Measurements from ENCODE around the gene SPIRE2. TPM values are rescaled to one million over a fixed set of nuclear protein-coding genes. Genes with fewer than 3 reads are reported as not detected.
"Not testable (repeated sequence)": the region's sequence is repeated elsewhere in the genome, so short reads cannot be mapped to it uniquely, and the experiment has no call there.

The SPIRE2 gene
- total and polyA plus RNA-seq, 9 of the 15 experiments (the other 6 are each of a cell fraction or from before 2014, with no cell fraction given) = 0.70 to 7.5 (median 4.6) TPM

GRCh38 chr16:89818851-89819403, 9.3 kb upstream of the SPIRE2 start (continued):
- TF ChIP-seq, protein P1, sequence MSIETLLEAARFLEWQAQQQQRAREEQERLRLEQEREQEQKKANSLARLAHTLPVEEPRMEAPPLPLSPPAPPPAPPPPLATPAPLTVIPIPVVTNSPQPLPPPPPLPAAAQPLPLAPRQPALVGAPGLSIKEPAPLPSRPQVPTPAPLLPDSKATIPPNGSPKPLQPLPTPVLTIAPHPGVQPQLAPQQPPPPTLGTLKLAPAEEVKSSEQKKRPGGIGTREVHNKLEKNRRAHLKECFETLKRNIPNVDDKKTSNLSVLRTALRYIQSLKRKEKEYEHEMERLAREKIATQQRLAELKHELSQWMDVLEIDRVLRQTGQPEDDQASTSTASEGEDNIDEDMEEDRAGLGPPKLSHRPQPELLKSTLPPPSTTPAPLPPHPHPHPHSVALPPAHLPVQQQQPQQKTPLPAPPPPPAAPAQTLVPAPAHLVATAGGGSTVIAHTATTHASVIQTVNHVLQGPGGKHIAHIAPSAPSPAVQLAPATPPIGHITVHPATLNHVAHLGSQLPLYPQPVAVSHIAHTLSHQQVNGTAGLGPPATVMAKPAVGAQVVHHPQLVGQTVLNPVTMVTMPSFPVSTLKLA (conservative IDR thresholded peaks at IDR 0.05) = 0 out of 4 replicates have a peak, but pooled peaks have one; percentile 19 to 34
- TF ChIP-seq MTA3 (IDR thresholded peaks at IDR 0.05; ENCODE audit: borderline replicate concordance) (0 out of 2 replicates have a peak, but pooled peaks have one; percentile 39), ZFP36 (IDR thresholded peaks at IDR 0.05; ENCODE audit: low read depth, low read length, partially characterized antibody) (peak; percentile 11), ZNF316 (IDR thresholded peaks at IDR 0.05) (peak; percentile 90), SP1 (CRISPR knock-in tag; IDR thresholded peaks at IDR 0.05) (peak; percentile 65; the same call in 1 of the 2 replicates), TFE3 (CRISPR knock-in tag; IDR thresholded peaks at IDR 0.05) (peak; percentile 95), HNRNPLL (IDR thresholded peaks at IDR 0.05; ENCODE audit: low read depth, low read length, poor library complexity, severe bottlenecking) (peak; percentile 71), UBTF (IDR thresholded peaks at IDR 0.05; ENCODE audit: borderline replicate concordance in 1 of 2, low read depth in 2 of 2, low read length in 2 of 2) (peak in 1 of 2 experiments; percentile 47; a peak in 1 of 4 replicates), NFIC (IDR thresholded peaks at IDR 0.05) (0 out of 2 replicates have a peak, but pooled peaks have one; percentile 33), JUND (IDR thresholded peaks at IDR 0.05; ENCODE audit: borderline replicate concordance, low read depth, low read length) (peak; percentile 9; the same call in 1 of the 2 replicates)
- TF ChIP-seq, protein P2, sequence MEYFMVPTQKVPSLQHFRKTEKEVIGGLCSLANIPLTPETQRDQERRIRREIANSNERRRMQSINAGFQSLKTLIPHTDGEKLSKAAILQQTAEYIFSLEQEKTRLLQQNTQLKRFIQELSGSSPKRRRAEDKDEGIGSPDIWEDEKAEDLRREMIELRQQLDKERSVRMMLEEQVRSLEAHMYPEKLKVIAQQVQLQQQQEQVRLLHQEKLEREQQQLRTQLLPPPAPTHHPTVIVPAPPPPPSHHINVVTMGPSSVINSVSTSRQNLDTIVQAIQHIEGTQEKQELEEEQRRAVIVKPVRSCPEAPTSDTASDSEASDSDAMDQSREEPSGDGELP (CRISPR knock-in tag; IDR thresholded peaks at IDR 0.05; ENCODE audit: borderline replicate concordance) = peak; percentile 49; the same call in 1 of the 2 replicates
- not testable (repeated sequence) for TF ChIP-seq JUND (tag; IDR thresholded peaks at IDR 0.05; ENCODE audit: borderline replicate concordance, low read depth, low read length)

DNA sequence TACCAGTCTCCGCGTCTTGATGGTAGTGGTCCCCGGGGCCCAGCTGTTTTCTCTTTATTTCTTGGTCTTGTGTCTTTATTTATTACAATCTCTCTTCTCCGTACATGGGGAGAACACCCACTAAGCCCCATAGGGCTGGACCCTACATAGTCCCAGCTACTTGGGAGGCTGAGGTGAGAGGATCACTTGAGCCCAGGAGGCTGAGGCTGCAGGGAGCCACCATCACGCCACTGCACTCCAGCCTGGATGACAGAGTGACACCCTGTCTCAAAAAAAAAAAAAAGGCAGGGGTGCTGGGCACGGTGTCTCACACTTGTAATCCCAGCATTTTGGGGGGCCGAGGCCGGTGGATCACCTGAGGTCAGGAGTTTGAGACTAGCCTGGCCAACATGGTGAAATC, 8.8 kb upstream of the SPIRE2 start:
- H3K27me3 ChIP-seq (ENCODE audit: control insufficient read depth in 2 of 2, insufficient read depth in 2 of 2, low read length in 2 of 2); H3K36me3 ChIP-seq (ENCODE audit: control insufficient read depth, insufficient read depth, low read length); CTCF ChIA-PET (ENCODE audit: low intra/inter-chr PET ratio); FAIRE-seq; H4K20me1 ChIP-seq (replicated peaks; ENCODE audit: control insufficient read depth, insufficient read depth, low read length); H3K9ac ChIP-seq (ENCODE audit: insufficient read depth in 1 of 2, low read depth in 2 of 2, low read length in 2 of 2); ATAC-seq; BruUV-seq (replicated peaks); in situ Hi-C loops (cut with MboI); H3K27ac ChIP-seq (ENCODE audit: extremely low read depth, low read depth, low read length); H3K9me3 ChIP-seq (replicated peaks; ENCODE audit: control insufficient read depth, insufficient read depth, low read depth, low read length); H2AFZ ChIP-seq (ENCODE audit: low read depth, low read length); DNase-seq (ENCODE audit: extremely low read depth in 1 of 4, low spot score in 3 of 4); H3K9me1 ChIP-seq (ENCODE audit: control insufficient read depth, insufficient read depth, low read length): not testable (repeated sequence)
- peaks cover 5 to 47% of the 10 kb centered on the region in 2 experiments; a peak in 4 of 5 replicates for H3K4me1 ChIP-seq (replicated peaks in 1 of 2; ENCODE audit: control insufficient read depth in 2 of 2, insufficient read depth in 2 of 2, low read length in 2 of 2)
- peak overlapping the region; percentile 76 for H3K4me2 ChIP-seq (ENCODE audit: insufficient read depth, low read length)
- H3K4me3 ChIP-seq = peak overlapping the region; percentile 75
- 78% methylated on average over 8 of the region's 8 CpGs for WGBS (ENCODE audit: insufficient coverage, low coverage, missing lambda C conversion rate)
- H3K79me2 ChIP-seq (ENCODE audit: control insufficient read depth, insufficient read depth, low read length) = peaks cover 47% of the 10 kb centered on the region
- intact Hi-C loops (cut with micrococcal nuclease) = loop anchor here (5.0 kb wide), 1 partner anchor 103 kb away; the partner anchor contains the start of gene TUBB3
- POLR2A ChIA-PET = interaction anchor here (0.6 kb wide), 1 partner anchor 217 kb away, joined by 3 read pairs; no protein-coding TSS in a partner anchor

Measured in K562 (cell line).